Immature natural killer cell (primary cell): ENCODE results near the gene BCL10. TPM values are rescaled to one million over a fixed set of nuclear protein-coding genes. Genes with fewer than 3 reads are reported as not detected.
A peak's percentile ranks its signal among the peaks of the same experiment; 100 is the strongest.

Experiments used
- DNase-seq, 3 donors: peaks; one replicate each; pipeline ENCODE4 v3.0.0; 2022; ENCODE audit warnings: mixed read lengths in 1 of 3
- H3K27ac Mint-ChIP-seq, 6 donors: one replicate each; pipeline ENCODE4 v1.8.0; 2020; ENCODE audit warnings: mixed read lengths in 6 of 6, mild to moderate bottlenecking in 5 of 6, inconsistent platforms in 4 of 6, moderate library complexity in 3 of 6
- H3K27me3 Mint-ChIP-seq, 3 donors: one replicate each; pipeline ENCODE4 v1.8.0; 2020 to 2021; ENCODE audit warnings: low read depth in 3 of 3, mild to moderate bottlenecking in 3 of 3, mixed read lengths in 3 of 3, moderate library complexity in 3 of 3, inconsistent platforms in 1 of 3
- H3K36me3 Mint-ChIP-seq, 3 donors: one replicate each; pipeline ENCODE4 v1.8.0; 2020; ENCODE audit warnings: mixed read lengths in 3 of 3, inconsistent platforms in 2 of 3, mild to moderate bottlenecking in 2 of 3
- H3K4me1 Mint-ChIP-seq, 2 donors: one replicate each; pipeline ENCODE4 v1.8.0; 2020; ENCODE audit warnings: inconsistent platforms in 2 of 2, mild to moderate bottlenecking in 2 of 2, mixed read lengths in 2 of 2, moderate library complexity in 1 of 2
- H3K4me3 Mint-ChIP-seq, 5 donors: one replicate each; pipeline ENCODE4 v1.8.0; 2020; ENCODE audit warnings: mild to moderate bottlenecking in 5 of 5, mixed read lengths in 5 of 5, inconsistent platforms in 3 of 5, moderate library complexity in 3 of 5
- H3K9me3 Mint-ChIP-seq, 6 donors: one replicate each; pipeline ENCODE4 v1.8.0; 2020; ENCODE audit warnings: mild to moderate bottlenecking in 6 of 6, mixed read lengths in 6 of 6, inconsistent platforms in 4 of 6, moderate library complexity in 3 of 6
- polyA plus RNA-seq, 3 donors: library from polyadenylated mRNA; unstranded; fragments of 300-500 nt; fragmentation: Illumina TruSeq; gene quantifications; one replicate each; pipeline ENCODE4 v1.2.3, GENCODE V29; 2021

Gene BCL10
- polyA plus RNA-seq, 3 donors from 2014 or later, result 23.0 to 26.0 (median 26.0) TPM

- Mint-ChIP-seq H3K4me3 (no peak overlapping the region), H3K27ac (no peak overlapping the region)
- no peak for DNase-seq
Measured at GRCh38 chr1:85289848-85290335, 13.5 kb upstream of the BCL10 start.

GRCh38 chr1:85289207-85289847 lies 12.9 kb upstream of the BCL10 start:
- H3K4me1 Mint-ChIP-seq, result no peaks in the 10 kb centered on the region
- no peak overlapping the region for H3K4me3 Mint-ChIP-seq
- H3K9me3 Mint-ChIP-seq, result peaks cover 0 to 2% (median 0%) of the 10 kb centered on the region in 6 donors
- no peak for DNase-seq
- H3K36me3 Mint-ChIP-seq, result no peaks in the 10 kb centered on the region
- H3K27me3 Mint-ChIP-seq, result peaks cover 6 to 9% (median 7%) of the 10 kb centered on the region in 3 donors
- H3K27ac Mint-ChIP-seq, result no peak overlapping the region

More at GRCh38 chr1:85289848-85290335, 13.5 kb upstream of the BCL10 start:
- Mint-ChIP-seq H3K27me3 (peaks cover 6 to 9% (median 7%) of the 10 kb centered on the region in 3 donors), H3K4me1 (no peaks in the 10 kb centered on the region), H3K36me3 (no peaks in the 10 kb centered on the region), H3K9me3 (peaks cover 0 to 2% (median 0%) of the 10 kb centered on the region in 6 donors)

DNA sequence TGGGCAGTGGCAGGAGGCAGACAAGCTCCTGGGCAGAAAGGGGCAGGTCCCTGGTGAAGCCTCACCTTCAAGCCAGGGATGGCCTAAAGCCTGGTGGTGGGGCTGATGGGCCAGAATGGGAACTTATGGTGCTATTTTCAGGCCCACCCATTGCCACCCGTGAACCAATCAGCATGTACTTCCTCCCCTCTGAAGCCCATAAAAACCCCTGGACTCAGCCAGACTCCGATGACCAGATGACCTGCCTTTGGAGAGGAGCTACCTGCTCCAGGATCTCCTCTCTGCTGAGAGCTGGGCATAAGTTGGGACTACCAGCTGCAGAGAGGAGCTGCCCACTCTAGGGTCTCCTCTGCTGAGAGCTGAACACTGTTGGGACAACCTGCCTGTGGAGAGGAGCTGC lies 7.8 kb upstream of the BCL10 start:
- DNase-seq, result no peak
- Mint-ChIP-seq H3K4me1 (no peaks in the 10 kb centered on the region), H3K4me3 (no peak overlapping the region), H3K27me3 (peaks cover 3 to 7% (median 4%) of the 10 kb centered on the region in 3 donors), H3K27ac (no peak overlapping the region), H3K36me3 (no peaks in the 10 kb centered on the region), H3K9me3 (peaks cover 0 to 2% (median 0%) of the 10 kb centered on the region in 6 donors)

DNA sequence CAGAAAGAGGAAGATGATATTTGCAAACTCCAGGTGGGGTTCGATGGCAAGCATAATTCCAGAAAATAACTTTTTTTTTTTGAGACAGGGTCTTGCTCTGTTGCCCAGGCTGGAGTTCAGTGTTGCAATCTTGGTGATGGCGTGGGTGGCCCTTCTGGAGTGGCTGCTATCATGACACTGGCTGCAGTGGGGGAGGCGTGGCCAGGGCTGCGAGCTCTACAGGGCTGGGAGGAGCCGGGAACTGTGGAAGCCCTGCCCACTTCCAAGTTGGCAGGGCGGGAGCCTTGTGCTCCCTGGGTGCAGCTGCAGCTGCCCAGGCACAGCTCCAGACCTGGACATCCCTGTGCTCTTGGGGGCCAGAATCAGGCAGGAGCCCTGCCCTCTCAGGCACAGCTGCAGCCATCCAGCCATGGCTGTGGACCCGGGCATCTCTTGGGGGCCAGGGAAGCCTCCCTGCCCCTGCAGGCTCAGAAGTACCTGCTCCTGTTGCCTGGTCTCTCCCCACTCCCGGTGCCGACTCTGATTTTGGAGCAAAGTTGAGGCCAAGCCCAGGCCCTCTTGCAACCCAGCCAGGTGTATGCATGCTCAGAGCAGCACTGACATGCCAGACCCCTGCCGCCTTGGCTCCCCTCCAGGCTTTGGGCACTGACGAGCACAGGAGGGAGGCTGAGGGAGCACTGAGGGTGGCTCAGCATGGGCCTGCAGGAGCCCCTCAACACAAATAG lies 7.2 kb upstream of the BCL10 start:
- no peak for DNase-seq
- H3K4me1 Mint-ChIP-seq, result no peaks in the 10 kb centered on the region
- peaks cover 4 to 7% (median 5%) of the 10 kb centered on the region in 3 donors for H3K27me3 Mint-ChIP-seq
- H3K9me3 Mint-ChIP-seq, result peaks cover 0 to 2% (median 0%) of the 10 kb centered on the region in 6 donors
- no peak overlapping the region for H3K4me3 Mint-ChIP-seq
- no peaks in the 10 kb centered on the region for H3K36me3 Mint-ChIP-seq
- H3K27ac Mint-ChIP-seq, result no peak overlapping the region

DNA sequence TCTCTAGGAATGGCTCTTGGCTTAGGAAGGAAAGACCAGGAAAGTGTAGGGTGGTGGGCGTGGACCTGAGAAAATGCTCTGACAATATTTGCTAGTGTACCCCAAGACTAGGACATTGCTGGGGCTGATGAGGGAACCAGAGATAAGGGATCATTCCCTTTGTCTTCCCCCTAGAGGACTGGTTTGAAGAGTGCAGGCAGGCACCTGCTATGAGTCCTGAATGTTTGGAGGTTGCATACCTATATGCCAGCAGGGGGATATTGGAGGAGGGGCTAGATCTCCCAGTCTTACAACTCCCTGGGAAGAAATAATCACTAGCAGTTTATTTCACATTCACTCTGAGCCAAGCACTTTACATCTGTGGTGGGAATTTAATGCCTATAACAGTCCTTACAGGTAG lies 6.0 kb upstream of the BCL10 start:
- Mint-ChIP-seq H3K36me3 (no peaks in the 10 kb centered on the region), H3K4me3 (no peak overlapping the region), H3K4me1 (peaks cover 0 to 2% of the 10 kb centered on the region in 2 donors), H3K9me3 (peaks cover 0 to 2% (median 0%) of the 10 kb centered on the region in 6 donors), H3K27me3 (peaks cover 3 to 7% (median 5%) of the 10 kb centered on the region in 3 donors), H3K27ac (peak overlapping the region in 1 of 6 donors; percentile 22)
- DNase-seq, result no peak

GRCh38 chr1:85280636-85281035 lies 4.2 kb upstream of the BCL10 start:
- Mint-ChIP-seq H3K27me3 (peaks cover 1 to 7% (median 6%) of the 10 kb centered on the region in 3 donors), H3K27ac (no peak overlapping the region), H3K36me3 (no peaks in the 10 kb centered on the region), H3K4me3 (no peak overlapping the region), H3K4me1 (peaks cover 9 to 12% of the 10 kb centered on the region in 2 donors), H3K9me3 (no peaks in the 10 kb centered on the region)
- DNase-seq, result no peak

DNA sequence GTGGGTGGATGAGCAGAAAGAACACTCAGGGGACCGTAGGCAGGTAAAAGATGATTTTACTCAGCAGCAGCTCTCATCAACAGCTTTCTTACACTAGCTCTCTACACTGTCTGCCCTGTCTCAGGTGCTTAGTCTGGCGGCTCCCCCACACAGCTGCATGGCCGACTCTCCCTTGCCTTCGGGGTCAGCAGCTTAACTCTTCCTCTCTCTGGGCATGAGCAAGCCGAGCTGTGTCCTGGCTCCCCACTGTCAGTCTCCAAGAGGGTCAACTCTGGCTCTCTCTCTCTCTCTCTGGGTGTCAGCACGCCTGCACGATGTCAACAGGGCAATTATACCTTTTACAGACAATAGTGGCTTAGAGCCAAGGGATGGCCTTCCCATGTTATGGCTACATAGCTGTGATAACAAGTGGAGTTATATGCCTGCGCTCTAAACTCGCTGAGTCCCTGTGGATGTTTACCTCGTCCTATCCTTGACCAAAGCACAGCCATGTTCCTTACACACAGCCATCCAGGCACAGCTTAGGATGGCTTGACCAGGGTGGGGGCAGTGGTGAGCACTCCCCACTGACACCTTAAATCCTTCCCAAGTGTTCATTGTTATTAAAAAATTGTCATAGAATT lies 3.1 kb upstream of the BCL10 start:
- Mint-ChIP-seq H3K27me3 (peaks cover 1 to 7% (median 6%) of the 10 kb centered on the region in 3 donors), H3K36me3 (no peaks in the 10 kb centered on the region), H3K9me3 (no peaks in the 10 kb centered on the region), H3K4me1 (peaks cover 20 to 23% of the 10 kb centered on the region in 2 donors), H3K27ac (peak overlapping the region in 2 of 6 donors; percentile 3 to 12), H3K4me3 (no peak overlapping the region)
- DNase-seq, result no peak

- Mint-ChIP-seq H3K36me3 (no peaks in the 10 kb centered on the region), H3K9me3 (no peaks in the 10 kb centered on the region), H3K27me3 (peaks cover 1 to 7% (median 6%) of the 10 kb centered on the region in 3 donors), H3K4me1 (peaks cover 27 to 30% of the 10 kb centered on the region in 2 donors), H3K27ac (peak overlapping the region in 4 of 6 donors; percentile 2 to 36 (median 15)), H3K4me3 (no peak overlapping the region)
- DNase-seq, result no peak
Measured at GRCh38 chr1:85278853-85279314, 2.5 kb upstream of the BCL10 start.

DNA sequence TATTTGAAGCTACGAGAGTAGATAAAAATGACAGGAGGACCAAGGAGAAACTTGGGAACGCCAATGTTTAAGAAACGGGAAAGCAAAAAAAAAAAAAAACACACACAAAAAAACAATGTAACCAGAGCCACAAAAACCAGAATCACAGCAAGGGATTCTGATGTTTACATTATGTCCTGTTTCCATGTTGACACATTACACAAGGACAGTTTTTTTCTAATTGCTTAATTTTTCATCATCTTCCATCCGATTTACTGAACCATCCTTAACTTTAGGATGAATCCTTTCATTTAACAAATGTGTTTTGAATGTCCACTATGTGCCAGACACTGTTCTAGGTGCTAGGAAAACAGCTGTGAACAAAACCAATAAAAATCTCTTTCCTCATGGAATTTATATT lies 1.4 kb upstream of the BCL10 start:
- DNase-seq, result no peak
- no peaks in the 10 kb centered on the region for H3K36me3 Mint-ChIP-seq
- H3K27ac Mint-ChIP-seq, result peak overlapping the region in 3 of 6 donors; percentile 49 to 95 (median 87)
- H3K27me3 Mint-ChIP-seq, result peaks cover 1 to 7% (median 6%) of the 10 kb centered on the region in 3 donors
- H3K4me1 Mint-ChIP-seq, result peaks cover 38 to 41% of the 10 kb centered on the region in 2 donors
- no peak overlapping the region for H3K4me3 Mint-ChIP-seq
- no peaks in the 10 kb centered on the region for H3K9me3 Mint-ChIP-seq

GRCh38 chr1:85276978-85277639 lies 677 bp upstream of the BCL10 start:
- no peaks in the 10 kb centered on the region for H3K9me3 Mint-ChIP-seq
- peaks cover 1 to 6% (median 4%) of the 10 kb centered on the region in 3 donors for H3K27me3 Mint-ChIP-seq
- peak overlapping the region; percentile 87 to 97 (median 96) for H3K27ac Mint-ChIP-seq
- peak overlapping the region; percentile 86 to 91 (median 91) for H3K4me3 Mint-ChIP-seq
- peaks cover 41 to 44% of the 10 kb centered on the region in 2 donors for H3K4me1 Mint-ChIP-seq
- no peak for DNase-seq
- H3K36me3 Mint-ChIP-seq, result no peaks in the 10 kb centered on the region

GRCh38 chr1:85275701-85276214 lies 674 bp downstream of the BCL10 start:
- Mint-ChIP-seq H3K27ac (peak overlapping the region; percentile 87 to 97 (median 96)), H3K36me3 (peaks cover 0 to 5% (median 0%) of the 10 kb centered on the region in 3 donors), H3K4me3 (peak overlapping the region; percentile 86 to 91 (median 91)), H3K27me3 (peaks cover 0 to 4% (median 1%) of the 10 kb centered on the region in 3 donors), H3K9me3 (no peaks in the 10 kb centered on the region), H3K4me1 (peaks cover 55% of the 10 kb centered on the region in 2 donors)
- DNase-seq, result peak in 2 of 3 donors; percentile 15 to 22

DNA sequence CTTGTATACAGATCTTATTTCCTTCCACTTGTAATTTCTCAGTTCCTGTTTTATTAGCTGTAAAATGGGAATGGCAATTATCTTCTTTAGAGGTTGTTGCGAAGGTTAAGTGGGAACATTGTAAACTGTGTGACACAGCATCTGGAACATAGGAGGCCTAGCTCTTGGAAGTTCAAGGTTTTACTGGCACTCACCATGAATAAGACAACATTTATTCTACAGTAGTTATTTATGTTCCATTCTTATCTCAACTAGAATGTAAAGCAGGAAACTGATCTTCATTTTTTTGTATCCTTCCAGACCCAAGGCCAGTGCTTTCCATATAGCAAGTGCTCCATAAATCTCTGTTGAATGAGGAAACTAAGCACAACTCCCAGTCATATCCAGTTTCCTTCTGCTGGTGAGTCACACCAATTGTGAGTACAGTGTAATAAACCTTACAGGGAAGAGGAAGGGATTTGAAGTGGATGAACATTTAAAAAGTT lies 1.4 kb downstream of the BCL10 start:
- Mint-ChIP-seq H3K4me1 (peaks cover 55 to 58% of the 10 kb centered on the region in 2 donors), H3K27ac (peak overlapping the region; percentile 87 to 97 (median 96)), H3K27me3 (peaks cover 0 to 4% (median 1%) of the 10 kb centered on the region in 3 donors), H3K36me3 (peaks cover 0 to 5% (median 0%) of the 10 kb centered on the region in 3 donors), H3K4me3 (peak overlapping the region; percentile 86 to 91 (median 91)), H3K9me3 (no peaks in the 10 kb centered on the region)
- no peak for DNase-seq

GRCh38 chr1:85273397-85273796 lies 3.0 kb downstream of the BCL10 start:
- H3K27ac Mint-ChIP-seq, result peak overlapping the region in 4 of 6 donors; percentile 4 to 63 (median 20)

More at GRCh38 chr1:85273397-85273796, 3.0 kb downstream of the BCL10 start:
- Mint-ChIP-seq H3K27me3 (peaks cover 0 to 4% (median 0%) of the 10 kb centered on the region in 3 donors), H3K36me3 (peaks cover 4 to 13% (median 9%) of the 10 kb centered on the region in 3 donors), H3K4me3 (peak overlapping the region in 1 of 5 donors; percentile 2), H3K4me1 (peaks cover 55 to 68% of the 10 kb centered on the region in 2 donors), H3K9me3 (no peaks in the 10 kb centered on the region)
- no peak for DNase-seq
